ENCODE results near the gene COL1A1. TPM values are rescaled to one million over a fixed set of nuclear protein-coding genes. Genes with fewer than 3 reads are reported as not detected.

Gene COL1A1
- total RNA-seq, 1 experiment from 2014 or later, result 4.5 TPM

DNA sequence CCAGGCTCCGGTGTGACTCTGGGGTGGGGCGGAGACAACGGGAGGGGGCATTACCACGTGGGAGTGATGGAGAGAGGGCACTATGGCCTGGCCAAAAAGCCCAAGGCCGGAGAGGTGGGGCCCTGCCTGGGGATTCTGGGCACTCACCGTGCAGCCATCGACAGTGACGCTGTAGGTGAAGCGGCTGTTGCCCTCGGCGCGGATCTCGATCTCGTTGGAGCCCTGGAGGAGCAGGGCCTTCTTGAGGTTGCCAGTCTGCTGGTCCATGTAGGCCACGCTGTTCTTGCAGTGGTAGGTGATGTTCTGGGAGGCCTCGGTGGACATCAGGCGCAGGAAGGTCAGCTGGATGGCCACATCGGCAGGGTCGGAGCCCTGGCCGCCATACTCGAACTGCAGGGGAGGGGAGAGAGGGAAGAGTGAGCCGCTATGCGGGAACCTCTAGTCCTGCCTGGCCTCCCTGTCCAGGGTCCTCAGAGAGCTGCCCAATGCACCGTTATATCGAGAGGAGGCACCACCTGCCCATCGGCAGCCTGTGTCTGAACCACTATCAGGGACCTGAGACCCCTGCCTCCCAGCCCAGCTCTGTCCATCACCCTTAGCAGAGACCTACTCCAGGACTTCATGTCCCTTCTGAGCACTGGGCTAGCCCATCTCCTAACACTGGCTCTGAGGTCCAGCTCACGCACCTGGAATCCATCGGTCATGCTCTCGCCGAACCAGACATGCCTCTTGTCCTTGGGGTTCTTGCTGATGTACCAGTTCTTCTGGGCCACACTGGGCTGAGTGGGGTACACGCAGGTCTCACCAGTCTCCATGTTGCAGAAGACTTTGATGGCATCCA is 15.6 kb downstream of the COL1A1 start:
- no peaks in the 10 kb centered on the region for H3K9me3 Mint-ChIP-seq (ENCODE audit: unreplicated experiment)
- H3K4me1 Mint-ChIP-seq (ENCODE audit: insufficient read depth, unreplicated experiment), result peaks cover 23% of the 10 kb centered on the region
- no peak for DNase-seq (ENCODE audit: unreplicated experiment)
- no TSS peak for BruUV-seq (replicated peaks)
- H3K36me3 Mint-ChIP-seq (ENCODE audit: insufficient read depth, unreplicated experiment), result peaks cover 20% of the 10 kb centered on the region
- intact Hi-C loops (cut with micrococcal nuclease), result no loop called here
- POLR2A ChIA-PET, result no interaction called here
- H3K27ac Mint-ChIP-seq (ENCODE audit: low read depth, unreplicated experiment), result no peak overlapping the region
- TF ChIP-seq, protein P1, sequence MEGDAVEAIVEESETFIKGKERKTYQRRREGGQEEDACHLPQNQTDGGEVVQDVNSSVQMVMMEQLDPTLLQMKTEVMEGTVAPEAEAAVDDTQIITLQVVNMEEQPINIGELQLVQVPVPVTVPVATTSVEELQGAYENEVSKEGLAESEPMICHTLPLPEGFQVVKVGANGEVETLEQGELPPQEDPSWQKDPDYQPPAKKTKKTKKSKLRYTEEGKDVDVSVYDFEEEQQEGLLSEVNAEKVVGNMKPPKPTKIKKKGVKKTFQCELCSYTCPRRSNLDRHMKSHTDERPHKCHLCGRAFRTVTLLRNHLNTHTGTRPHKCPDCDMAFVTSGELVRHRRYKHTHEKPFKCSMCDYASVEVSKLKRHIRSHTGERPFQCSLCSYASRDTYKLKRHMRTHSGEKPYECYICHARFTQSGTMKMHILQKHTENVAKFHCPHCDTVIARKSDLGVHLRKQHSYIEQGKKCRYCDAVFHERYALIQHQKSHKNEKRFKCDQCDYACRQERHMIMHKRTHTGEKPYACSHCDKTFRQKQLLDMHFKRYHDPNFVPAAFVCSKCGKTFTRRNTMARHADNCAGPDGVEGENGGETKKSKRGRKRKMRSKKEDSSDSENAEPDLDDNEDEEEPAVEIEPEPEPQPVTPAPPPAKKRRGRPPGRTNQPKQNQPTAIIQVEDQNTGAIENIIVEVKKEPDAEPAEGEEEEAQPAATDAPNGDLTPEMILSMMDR (IDR thresholded peaks at IDR 0.05; ENCODE audit: unreplicated experiment), result no peak
- CTCF ChIA-PET, result interaction anchor here (0.5 to 2.5 kb wide), 3 partner anchors 16 to 111 kb away, joined by 3 to 7 read pairs (median 4); no protein-coding TSS in a partner anchor
- H3K27me3 Mint-ChIP-seq (ENCODE audit: insufficient read depth, unreplicated experiment), result no peaks in the 10 kb centered on the region
- H3K4me3 Mint-ChIP-seq (ENCODE audit: unreplicated experiment), result no peak overlapping the region

- ChIA-PET POLR2A (no interaction called here), CTCF (interaction anchor here (0.8 to 2.5 kb wide), 3 partner anchors 12 to 112 kb away, joined by 3 to 7 read pairs (median 4); no protein-coding TSS in a partner anchor)
- Mint-ChIP-seq H3K4me3 (ENCODE audit: unreplicated experiment) (peak overlapping the region; percentile 28), H3K36me3 (ENCODE audit: insufficient read depth, unreplicated experiment) (peaks cover 20% of the 10 kb centered on the region), H3K4me1 (ENCODE audit: insufficient read depth, unreplicated experiment) (peaks cover 28% of the 10 kb centered on the region), H3K27ac (ENCODE audit: low read depth, unreplicated experiment) (peak overlapping the region; percentile 84), H3K27me3 (ENCODE audit: insufficient read depth, unreplicated experiment) (no peaks in the 10 kb centered on the region), H3K9me3 (ENCODE audit: unreplicated experiment) (no peaks in the 10 kb centered on the region)
- TF ChIP-seq, protein P1 (IDR thresholded peaks at IDR 0.05; ENCODE audit: unreplicated experiment), result no peak
- intact Hi-C loops (cut with micrococcal nuclease), result no loop called here
- peak; percentile 74 for DNase-seq (ENCODE audit: unreplicated experiment)
- no TSS peak for BruUV-seq (replicated peaks)
Measured at GRCh38 chr17:50184611-50185398, 16.6 kb downstream of the COL1A1 start.

GRCh38 chr17:50184064-50184463 is 17.4 kb downstream of the COL1A1 start:
- peaks cover 20% of the 10 kb centered on the region for H3K36me3 Mint-ChIP-seq (ENCODE audit: insufficient read depth, unreplicated experiment)
- no peaks in the 10 kb centered on the region for H3K27me3 Mint-ChIP-seq (ENCODE audit: insufficient read depth, unreplicated experiment)

More at GRCh38 chr17:50184064-50184463, 17.4 kb downstream of the COL1A1 start:
- TF ChIP-seq, protein P1 (IDR thresholded peaks at IDR 0.05; ENCODE audit: unreplicated experiment), result no peak
- no peaks in the 10 kb centered on the region for H3K9me3 Mint-ChIP-seq (ENCODE audit: unreplicated experiment)
- no peak overlapping the region for H3K4me3 Mint-ChIP-seq (ENCODE audit: unreplicated experiment)
- intact Hi-C loops (cut with micrococcal nuclease), result no loop called here
- peak overlapping the region; percentile 84 for H3K27ac Mint-ChIP-seq (ENCODE audit: low read depth, unreplicated experiment)
- no TSS peak for BruUV-seq (replicated peaks)
- peaks cover 32% of the 10 kb centered on the region for H3K4me1 Mint-ChIP-seq (ENCODE audit: insufficient read depth, unreplicated experiment)
- POLR2A ChIA-PET, result no interaction called here
- no peak for DNase-seq (ENCODE audit: unreplicated experiment)
- CTCF ChIA-PET, result no interaction called here

Data from MCF 10A (cell line).